Liver (tissue), 9 donors: ENCODE data around the gene PPM1L. TPM values are rescaled to one million over a fixed set of nuclear protein-coding genes. Genes with fewer than 3 reads are reported as not detected.

Experiments
- DNase-seq: peaks from one replicate; pipeline ENCODE4 v3.0.0-alpha.2; 2017; ENCODE audit warnings: low spot score
- H3K27ac ChIP-seq, 2 donors: one replicate each; pipeline ENCODE4 v1.7.0; 2013; ENCODE audit warnings: inconsistent platforms in 2 of 2, low read length in 2 of 2, control low read depth in 1 of 2, low read depth in 1 of 2, mild to moderate bottlenecking in 1 of 2
- H3K27me3 ChIP-seq, 4 donors: one replicate each; pipeline versions ENCODE4 v1.6.1 to v1.7.0; 2013; ENCODE audit warnings: low read length in 3 of 4, inconsistent platforms in 1 of 4, mild to moderate bottlenecking in 1 of 4, moderate library complexity in 1 of 4; ENCODE audit not compliant: control insufficient read depth in 4 of 4, insufficient read depth in 4 of 4
- H3K36me3 ChIP-seq, 4 donors: one replicate each; pipeline versions ENCODE4 v1.6.1 to v1.7.0; 2013; ENCODE audit warnings: low read length in 3 of 4, mild to moderate bottlenecking in 3 of 4, low read depth in 1 of 4, moderate library complexity in 1 of 4; ENCODE audit not compliant: control insufficient read depth in 4 of 4, insufficient read depth in 3 of 4
- H3K4me1 ChIP-seq, 4 donors: one replicate each; pipeline versions ENCODE4 v1.6.1 to v1.7.0; 2013; ENCODE audit warnings: low read length in 3 of 4, mild to moderate bottlenecking in 3 of 4, moderate library complexity in 1 of 4; ENCODE audit not compliant: control insufficient read depth in 4 of 4, insufficient read depth in 4 of 4
- H3K4me3 ChIP-seq, 3 donors: one replicate each; pipeline versions ENCODE4 v1.6.1 to v1.7.0; 2013; ENCODE audit warnings: low read length in 3 of 3, control low read depth in 1 of 3, low read depth in 1 of 3, mild to moderate bottlenecking in 1 of 3
- H3K9ac ChIP-seq, 2 donors: one replicate each; pipeline ENCODE4 v1.7.0; 2013; ENCODE audit warnings: low read length in 2 of 2, mild to moderate bottlenecking in 2 of 2, moderate library complexity in 2 of 2, control low read depth in 1 of 2, low read depth in 1 of 2
- H3K9me3 ChIP-seq, 4 donors: one replicate each; pipeline versions ENCODE4 v1.6.1 to v1.7.0; 2013; ENCODE audit warnings: low read length in 3 of 4; ENCODE audit not compliant: control insufficient read depth in 4 of 4
- EGR1 ChIP-seq, 2 donors: IDR thresholded peaks; 2 replicates each; pipeline ENCODE4 v1.6.1; 2016 to 2018; ENCODE audit warnings: antibody characterized with exemption in 2 of 2, low read depth in 2 of 2
- FOXA1 ChIP-seq: IDR thresholded peaks from 2 replicates; pipeline ENCODE4 v1.6.1; 2016; ENCODE audit warnings: antibody characterized with exemption
- FOXA2 ChIP-seq: IDR thresholded peaks from 2 replicates; pipeline ENCODE4 v1.6.1; 2016; ENCODE audit warnings: antibody characterized with exemption
- GABPA ChIP-seq, 2 donors: IDR thresholded peaks in 1 of 2; conservative IDR thresholded peaks in 1 of 2; 2 replicates each; pipeline ENCODE4 v1.6.1; 2016; ENCODE audit warnings: antibody characterized with exemption in 2 of 2, mild to moderate bottlenecking in 1 of 2, moderate library complexity in 1 of 2
- HNF4A ChIP-seq, 2 donors: conservative IDR thresholded peaks; 2 replicates each; pipeline ENCODE4 v1.6.1; 2016; ENCODE audit warnings: antibody characterized with exemption in 2 of 2, mild to moderate bottlenecking in 2 of 2
- HNF4G ChIP-seq: IDR thresholded peaks from 2 replicates; pipeline ENCODE4 v1.6.1; 2016; ENCODE audit warnings: antibody characterized with exemption
- JUND ChIP-seq, 2 donors: IDR thresholded peaks; 2 replicates each; pipeline ENCODE4 v1.6.1; 2016; ENCODE audit warnings: antibody characterized with exemption in 2 of 2
- NR2F2 ChIP-seq: IDR thresholded peaks from 2 replicates; pipeline ENCODE4 v1.6.1; 2016; ENCODE audit warnings: antibody characterized with exemption
- RAD21 ChIP-seq, 2 donors: IDR thresholded peaks; 2 replicates each; pipeline ENCODE4 v1.6.1; 2016; ENCODE audit warnings: antibody characterized with exemption in 2 of 2, mild to moderate bottlenecking in 2 of 2
- RXRA ChIP-seq, 2 donors: IDR thresholded peaks; 2 replicates each; pipeline ENCODE4 v1.6.1; 2017 to 2018; ENCODE audit warnings: antibody characterized with exemption in 2 of 2, mild to moderate bottlenecking in 1 of 2
- SP1 ChIP-seq: IDR thresholded peaks from 2 replicates; pipeline ENCODE4 v1.6.1; 2018; ENCODE audit warnings: antibody characterized with exemption, mild to moderate bottlenecking
- TAF1 ChIP-seq: conservative IDR thresholded peaks from 2 replicates; pipeline ENCODE4 v1.6.1; 2016; ENCODE audit warnings: antibody characterized with exemption, mild to moderate bottlenecking
- YY1 ChIP-seq: IDR thresholded peaks from 2 replicates; pipeline ENCODE4 v1.6.1; 2016; ENCODE audit warnings: antibody characterized with exemption, mild to moderate bottlenecking
- WGBS: extraction: QIAGEN DNeasy Blood & Tissue Kit; methylation state at CpG from one replicate; pipeline ENCODE4 v1.1.7; 2013; 5-methylcytosine and 5-hydroxymethylcytosine counted together
- polyA plus RNA-seq, 2 donors: library from polyadenylated mRNA; stranded (reverse) in 1 of 2; unstranded in 1 of 2; fragments of 200-250 nt in 1 of 2; fragments of >200 nt in 1 of 2; fragmentation: Nextera tagmentation in 1 of 2; extraction: Ambion mirVana in 1 of 2; gene quantifications; one replicate each; pipeline versions ENCODE4 v1.2.1 to v1.2.3, GENCODE V29; 2013 to 2015
- total RNA-seq, 2 donors: library from RNA; depleted of rRNA; stranded (reverse); fragments of >200 nt; gene quantifications; one replicate each; pipeline ENCODE4 v1.2.3, GENCODE V29; 2014
- TF ChIP-seq, protein P1 (sequence below): fragments of 150-350 bp; IDR thresholded peaks from 2 replicates; pipeline ENCODE4 v1.5.1; 2017; ENCODE audit warnings: improper control_type of control experiment, low read depth, low read length; ENCODE audit not compliant: missing input control
- TF ChIP-seq, protein P2 (sequence below): IDR thresholded peaks from 2 replicates; pipeline ENCODE4 v1.6.1; 2016; ENCODE audit warnings: antibody characterized with exemption, mild to moderate bottlenecking
- TF ChIP-seq, protein P3 (sequence below): IDR thresholded peaks from 2 replicates; pipeline ENCODE4 v1.6.1; 2016; ENCODE audit warnings: antibody characterized with exemption
- TF ChIP-seq, protein P4 (sequence below): IDR thresholded peaks from 2 replicates; pipeline ENCODE4 v1.6.1; 2016; ENCODE audit warnings: antibody characterized with exemption
- TF ChIP-seq, protein P5 (sequence below): IDR thresholded peaks from 2 replicates; pipeline ENCODE4 v1.6.1; 2016; ENCODE audit warnings: antibody characterized with exemption
- donor health status: healthy.
- donor health status: healthy.
- donor health status: healthy.
- donor health status: healthy.
- donor health status: healthy.

The PPM1L gene
- total and polyA plus RNA-seq, 4 donors: 1.6 to 8.5 (median 4.8) TPM

DNA sequence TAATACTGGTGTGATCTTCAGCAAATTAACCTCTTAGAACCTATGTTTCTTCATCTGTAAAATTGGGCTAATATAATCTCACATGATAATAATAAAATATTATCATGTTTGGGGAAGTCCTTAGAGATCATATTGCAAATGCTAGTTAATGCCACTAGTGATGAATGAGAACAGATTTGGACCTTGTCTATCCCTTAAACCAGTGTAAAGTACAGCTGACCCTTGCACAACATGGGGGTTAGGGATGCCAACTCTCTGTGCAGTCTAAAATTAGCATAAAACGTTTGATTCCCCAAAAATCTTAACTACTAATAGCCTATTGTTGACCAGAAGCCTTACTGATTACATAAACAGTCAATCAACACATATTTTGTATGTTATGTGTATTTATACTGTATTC is 207.9 kb downstream of the PPM1L start:
- TF ChIP-seq HNF4G (no peak), HNF4A (conservative IDR thresholded peaks at IDR 0.05) (peak; percentile 22 to 37), SP1 (no peak), JUND (IDR thresholded peaks at IDR 0.05) (no peak)
- no peaks in the 10 kb centered on the region for H3K27me3 ChIP-seq
- WGBS: 18% methylated on average over 1 of the region's 1 CpG
- H3K4me3 ChIP-seq: no peak overlapping the region
- no peaks in the 10 kb centered on the region for H3K36me3 ChIP-seq
- peaks cover 0 to 3% (median 0%) of the 10 kb centered on the region in 4 donors for H3K4me1 ChIP-seq
- no peak overlapping the region for H3K9ac ChIP-seq
- no peak for DNase-seq
- no peak overlapping the region for H3K27ac ChIP-seq
- no peaks in the 10 kb centered on the region for H3K9me3 ChIP-seq

DNA sequence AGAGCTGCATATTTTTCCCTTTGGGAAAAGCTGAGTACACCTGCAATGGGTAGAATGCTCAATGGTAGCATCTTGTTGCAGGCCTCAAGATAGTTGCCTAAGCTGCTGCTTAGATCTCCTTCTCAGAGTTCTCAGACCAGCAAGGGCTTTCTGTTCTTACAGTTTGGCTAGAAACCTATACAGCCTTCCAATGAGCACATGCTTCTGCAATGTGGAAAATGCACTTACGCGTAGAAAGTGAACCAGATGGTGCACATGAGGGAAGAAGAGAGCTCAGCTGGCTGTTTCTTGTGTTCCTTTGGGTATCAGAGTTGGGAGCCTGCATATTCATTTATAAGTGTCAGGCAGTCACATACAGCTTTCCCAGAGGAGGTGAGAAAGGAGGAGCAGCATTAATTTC is 212.7 kb downstream of the PPM1L start:
- no peak for DNase-seq
- Histone ChIP-seq H3K27me3 (no peaks in the 10 kb centered on the region), H3K36me3 (no peaks in the 10 kb centered on the region), H3K4me3 (no peak overlapping the region), H3K9ac (no peak overlapping the region), H3K9me3 (no peaks in the 10 kb centered on the region), H3K27ac (no peak overlapping the region), H3K4me1 (peaks cover 0 to 2% (median 0%) of the 10 kb centered on the region in 4 donors)
- 43% methylated on average over 2 of the region's 2 CpGs for WGBS
- TF ChIP-seq RXRA (IDR thresholded peaks at IDR 0.05) (no peak), NR2F2 (no peak), YY1 (no peak), TAF1 (no peak), RAD21 (IDR thresholded peaks at IDR 0.05) (no peak), EGR1 (IDR thresholded peaks at IDR 0.05; ENCODE audit: low read depth in 2 of 2) (no peak), JUND (IDR thresholded peaks at IDR 0.05) (no peak), GABPA (IDR thresholded peaks at IDR 0.05 in 1 of 2, conservative IDR thresholded peaks at IDR 0.05 in 1 of 2) (no peak), HNF4A (conservative IDR thresholded peaks at IDR 0.05) (no peak), FOXA2 (no peak), FOXA1 (no peak), SP1 (no peak), HNF4G (no peak)
- TF ChIP-seq, protein P1, sequence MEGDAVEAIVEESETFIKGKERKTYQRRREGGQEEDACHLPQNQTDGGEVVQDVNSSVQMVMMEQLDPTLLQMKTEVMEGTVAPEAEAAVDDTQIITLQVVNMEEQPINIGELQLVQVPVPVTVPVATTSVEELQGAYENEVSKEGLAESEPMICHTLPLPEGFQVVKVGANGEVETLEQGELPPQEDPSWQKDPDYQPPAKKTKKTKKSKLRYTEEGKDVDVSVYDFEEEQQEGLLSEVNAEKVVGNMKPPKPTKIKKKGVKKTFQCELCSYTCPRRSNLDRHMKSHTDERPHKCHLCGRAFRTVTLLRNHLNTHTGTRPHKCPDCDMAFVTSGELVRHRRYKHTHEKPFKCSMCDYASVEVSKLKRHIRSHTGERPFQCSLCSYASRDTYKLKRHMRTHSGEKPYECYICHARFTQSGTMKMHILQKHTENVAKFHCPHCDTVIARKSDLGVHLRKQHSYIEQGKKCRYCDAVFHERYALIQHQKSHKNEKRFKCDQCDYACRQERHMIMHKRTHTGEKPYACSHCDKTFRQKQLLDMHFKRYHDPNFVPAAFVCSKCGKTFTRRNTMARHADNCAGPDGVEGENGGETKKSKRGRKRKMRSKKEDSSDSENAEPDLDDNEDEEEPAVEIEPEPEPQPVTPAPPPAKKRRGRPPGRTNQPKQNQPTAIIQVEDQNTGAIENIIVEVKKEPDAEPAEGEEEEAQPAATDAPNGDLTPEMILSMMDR: no peak
- TF ChIP-seq, protein P2, sequence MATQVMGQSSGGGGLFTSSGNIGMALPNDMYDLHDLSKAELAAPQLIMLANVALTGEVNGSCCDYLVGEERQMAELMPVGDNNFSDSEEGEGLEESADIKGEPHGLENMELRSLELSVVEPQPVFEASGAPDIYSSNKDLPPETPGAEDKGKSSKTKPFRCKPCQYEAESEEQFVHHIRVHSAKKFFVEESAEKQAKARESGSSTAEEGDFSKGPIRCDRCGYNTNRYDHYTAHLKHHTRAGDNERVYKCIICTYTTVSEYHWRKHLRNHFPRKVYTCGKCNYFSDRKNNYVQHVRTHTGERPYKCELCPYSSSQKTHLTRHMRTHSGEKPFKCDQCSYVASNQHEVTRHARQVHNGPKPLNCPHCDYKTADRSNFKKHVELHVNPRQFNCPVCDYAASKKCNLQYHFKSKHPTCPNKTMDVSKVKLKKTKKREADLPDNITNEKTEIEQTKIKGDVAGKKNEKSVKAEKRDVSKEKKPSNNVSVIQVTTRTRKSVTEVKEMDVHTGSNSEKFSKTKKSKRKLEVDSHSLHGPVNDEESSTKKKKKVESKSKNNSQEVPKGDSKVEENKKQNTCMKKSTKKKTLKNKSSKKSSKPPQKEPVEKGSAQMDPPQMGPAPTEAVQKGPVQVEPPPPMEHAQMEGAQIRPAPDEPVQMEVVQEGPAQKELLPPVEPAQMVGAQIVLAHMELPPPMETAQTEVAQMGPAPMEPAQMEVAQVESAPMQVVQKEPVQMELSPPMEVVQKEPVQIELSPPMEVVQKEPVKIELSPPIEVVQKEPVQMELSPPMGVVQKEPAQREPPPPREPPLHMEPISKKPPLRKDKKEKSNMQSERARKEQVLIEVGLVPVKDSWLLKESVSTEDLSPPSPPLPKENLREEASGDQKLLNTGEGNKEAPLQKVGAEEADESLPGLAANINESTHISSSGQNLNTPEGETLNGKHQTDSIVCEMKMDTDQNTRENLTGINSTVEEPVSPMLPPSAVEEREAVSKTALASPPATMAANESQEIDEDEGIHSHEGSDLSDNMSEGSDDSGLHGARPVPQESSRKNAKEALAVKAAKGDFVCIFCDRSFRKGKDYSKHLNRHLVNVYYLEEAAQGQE: no peak
- TF ChIP-seq, protein P3, sequence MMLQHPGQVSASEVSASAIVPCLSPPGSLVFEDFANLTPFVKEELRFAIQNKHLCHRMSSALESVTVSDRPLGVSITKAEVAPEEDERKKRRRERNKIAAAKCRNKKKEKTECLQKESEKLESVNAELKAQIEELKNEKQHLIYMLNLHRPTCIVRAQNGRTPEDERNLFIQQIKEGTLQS: no peak
- TF ChIP-seq, protein P4, sequence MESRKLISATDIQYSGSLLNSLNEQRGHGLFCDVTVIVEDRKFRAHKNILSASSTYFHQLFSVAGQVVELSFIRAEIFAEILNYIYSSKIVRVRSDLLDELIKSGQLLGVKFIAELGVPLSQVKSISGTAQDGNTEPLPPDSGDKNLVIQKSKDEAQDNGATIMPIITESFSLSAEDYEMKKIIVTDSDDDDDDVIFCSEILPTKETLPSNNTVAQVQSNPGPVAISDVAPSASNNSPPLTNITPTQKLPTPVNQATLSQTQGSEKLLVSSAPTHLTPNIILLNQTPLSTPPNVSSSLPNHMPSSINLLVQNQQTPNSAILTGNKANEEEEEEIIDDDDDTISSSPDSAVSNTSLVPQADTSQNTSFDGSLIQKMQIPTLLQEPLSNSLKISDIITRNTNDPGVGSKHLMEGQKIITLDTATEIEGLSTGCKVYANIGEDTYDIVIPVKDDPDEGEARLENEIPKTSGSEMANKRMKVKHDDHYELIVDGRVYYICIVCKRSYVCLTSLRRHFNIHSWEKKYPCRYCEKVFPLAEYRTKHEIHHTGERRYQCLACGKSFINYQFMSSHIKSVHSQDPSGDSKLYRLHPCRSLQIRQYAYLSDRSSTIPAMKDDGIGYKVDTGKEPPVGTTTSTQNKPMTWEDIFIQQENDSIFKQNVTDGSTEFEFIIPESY: no peak
- TF ChIP-seq, protein P5, sequence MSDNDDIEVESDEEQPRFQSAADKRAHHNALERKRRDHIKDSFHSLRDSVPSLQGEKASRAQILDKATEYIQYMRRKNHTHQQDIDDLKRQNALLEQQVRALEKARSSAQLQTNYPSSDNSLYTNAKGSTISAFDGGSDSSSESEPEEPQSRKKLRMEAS: no peak
